Testis (tissue), 3 donors: Measurements from ENCODE around the gene KLK14. TPM values are rescaled to one million over a fixed set of nuclear protein-coding genes. Genes with fewer than 3 reads are reported as not detected.

Experiments
- DNase-seq: peaks from one replicate; pipeline ENCODE4 v3.0.0-alpha.2; 2019
- H3K27ac ChIP-seq, 2 donors: fragments of 200-600 bp; sonication (generic); one replicate each; pipeline ENCODE4 v1.5.1; 2019
- H3K27me3 ChIP-seq: fragments of 200-600 bp; sonication (generic); one replicate; pipeline ENCODE4 v1.5.1; 2019
- H3K36me3 ChIP-seq: fragments of 200-600 bp; sonication (generic); one replicate; pipeline ENCODE4 v1.5.1; 2017; ENCODE audit warnings: low read depth; ENCODE audit errors: missing control alignments
- H3K4me1 ChIP-seq: fragments of 200-600 bp; sonication (generic); one replicate; pipeline ENCODE4 v1.5.1; 2019
- H3K4me3 ChIP-seq, 2 donors: fragments of 200-600 bp; sonication (generic); one replicate each; pipeline ENCODE4 v1.5.1; 2017 to 2019
- H3K9me3 ChIP-seq: fragments of 200-600 bp; sonication (generic); one replicate; pipeline ENCODE4 v1.5.1; 2017
- CTCF ChIP-seq, 3 experiments: fragments of 450-650 bp in 2 of 3; fragments of 200-600 bp in 1 of 3; sonication (generic) in 1 of 3; IDR thresholded peaks; one replicate each; pipeline ENCODE4 v1.5.1; 2016 to 2019; ENCODE audit warnings: antibody characterized with exemption in 3 of 3, mild to moderate bottlenecking in 2 of 3, moderate library complexity in 1 of 3
- POLR2A ChIP-seq: fragments of 450-650 bp; IDR thresholded peaks from one replicate; pipeline ENCODE4 v1.6.1; 2017; ENCODE audit warnings: antibody characterized with exemption, mild to moderate bottlenecking, moderate library complexity
- WGBS, 2 donors: methylation state at CpG; one replicate each; pipeline ENCODE4 v1.1.5; 2018; 5-methylcytosine and 5-hydroxymethylcytosine counted together
- intact Hi-C: fragments of 100-400 bp; cut with DNase I; formaldehyde crosslinking; loops from one replicate; pipeline ENCODE4 v1.15.1; 2023; ENCODE audit warnings: low total_unique reads
- polyA plus RNA-seq: library from polyadenylated mRNA; stranded (reverse); fragments of 350-450 nt; fragmentation: Illumina TruSeq; extraction: RNeasy Lipid Tissue Mini Kit (QIAGEN cat#74804); gene quantifications from one replicate; pipeline ENCODE4 v1.2.3, GENCODE V29; 2014; ENCODE audit warnings: low read depth, low replicate concordance; ENCODE audit not compliant: insufficient read depth
- total RNA-seq, 2 donors: library from RNA; depleted of rRNA; stranded (reverse); fragments of >200 nt; gene quantifications; one replicate each; pipeline ENCODE4 v1.2.3, GENCODE V29; 2016

The KLK14 gene
- total and polyA plus RNA-seq, 3 donors from 2014 or later: 0.63 to 1.4 TPM; not detected in 1

GRCh38 chr19:51043497-51043896 lies 39.2 kb downstream of the KLK14 start:
- TF ChIP-seq POLR2A: no peak
- TF ChIP-seq CTCF (IDR thresholded peaks at IDR 0.05): no peak
- Histone ChIP-seq H3K4me3 (no peak overlapping the region), H3K4me1 (no peaks in the 10 kb centered on the region), H3K36me3 (no peaks in the 10 kb centered on the region), H3K27me3 (no peaks in the 10 kb centered on the region), H3K27ac (no peak overlapping the region), H3K9me3 (no peaks in the 10 kb centered on the region)
- DNase-seq: no peak
- 86 to 91% methylated on average over 9 of the region's 9 CpGs for WGBS, 2 donors
- intact Hi-C loops: no loop called here

GRCh38 chr19:51040151-51040550 lies 42.5 kb downstream of the KLK14 start:
- Histone ChIP-seq H3K36me3 (no peaks in the 10 kb centered on the region), H3K27me3 (no peaks in the 10 kb centered on the region), H3K27ac (no peak overlapping the region), H3K9me3 (no peaks in the 10 kb centered on the region), H3K4me3 (no peak overlapping the region), H3K4me1 (no peaks in the 10 kb centered on the region)
- intact Hi-C loops: no loop called here
- no peak for DNase-seq
- WGBS, 2 donors: 93% methylated on average over 6 of the region's 6 CpGs
- no peak for TF ChIP-seq CTCF (IDR thresholded peaks at IDR 0.05)

GRCh38 chr19:51036519-51036918 lies 46.2 kb downstream of the KLK14 start:
- Histone ChIP-seq H3K27ac (no peak overlapping the region), H3K4me1 (no peaks in the 10 kb centered on the region), H3K4me3 (no peak overlapping the region), H3K9me3 (no peaks in the 10 kb centered on the region), H3K36me3 (no peaks in the 10 kb centered on the region), H3K27me3 (no peaks in the 10 kb centered on the region)
- intact Hi-C loops: no loop called here
- DNase-seq: no peak
- 63 to 64% methylated on average over 9 of the region's 9 CpGs for WGBS, 2 donors
- TF ChIP-seq CTCF (IDR thresholded peaks at IDR 0.05) (no peak), POLR2A (no peak)

GRCh38 chr19:51034704-51035103 lies 48.0 kb downstream of the KLK14 start, which contains the start of gene KLK12:
Gene KLK12, minus strand, starts transcription at chr19:51035002. Its CDS starts 381 bp downstream, at chr19:51034621.
- Histone ChIP-seq H3K9me3 (no peaks in the 10 kb centered on the region), H3K27ac (no peak within 1 kb of the TSS), H3K36me3 (no peaks in the 10 kb centered on the region), H3K27me3 (no peaks in the 10 kb centered on the region), H3K4me3 (no peak within 1 kb of the TSS), H3K4me1 (no peaks in the 10 kb centered on the region)
- no peak for DNase-seq
- no peak for TF ChIP-seq POLR2A
- TF ChIP-seq CTCF (IDR thresholded peaks at IDR 0.05): no peak
- intact Hi-C loops: no loop called here
- WGBS, 2 donors: 63% methylated on average over 11 of the region's 11 CpGs

- Histone ChIP-seq H3K9me3 (no peaks in the 10 kb centered on the region), H3K27me3 (no peaks in the 10 kb centered on the region), H3K4me1 (peaks cover 10% of the 10 kb centered on the region), H3K4me3 (no peak overlapping the region), H3K27ac (no peak overlapping the region), H3K36me3 (no peaks in the 10 kb centered on the region)
- WGBS, 2 donors: 88% methylated on average over 17 to 25 of the region's 28 CpGs
- no peak for DNase-seq
- TF ChIP-seq CTCF (IDR thresholded peaks at IDR 0.05): no peak
- TF ChIP-seq POLR2A: no peak
- intact Hi-C loops: no loop called here
Observed at GRCh38 chr19:51031880-51032225, 50.8 kb downstream of the KLK14 start.
